HEK293 (cell line): Measurements from ENCODE around the gene KIZ.

Experiments used
- SCRT1 ChIP-seq: fragments of 450-650 bp; formaldehyde crosslinking; IDR thresholded peaks from 2 replicates; pipeline ENCODE4 v1.5.1; 2016; ENCODE audit warnings: missing biosample characterization, missing genetic modification characterization, borderline replicate concordance
- TCF7L2 ChIP-seq: IDR thresholded peaks from 2 replicates; pipeline ENCODE4 v1.6.1; 2011; ENCODE audit warnings: low read depth, mild to moderate bottlenecking, inconsistent platforms, low read length, moderate library complexity, borderline replicate concordance
- ZNF37A ChIP-seq: fragments of 450-650 bp; IDR thresholded peaks from 2 replicates; pipeline ENCODE4 v1.5.1; 2018; ENCODE audit warnings: missing biosample characterization, missing genetic modification characterization
- ZNF670 ChIP-seq: fragments of 450-650 bp; formaldehyde crosslinking; IDR thresholded peaks from 2 replicates; pipeline ENCODE4 v1.5.1; 2016; ENCODE audit warnings: missing biosample characterization, missing genetic modification characterization, low read depth
- ZNF768 ChIP-seq: fragments of 450-650 bp; formaldehyde crosslinking; IDR thresholded peaks from 2 replicates; pipeline ENCODE4 v1.5.1; 2018; ENCODE audit warnings: missing biosample characterization, mild to moderate bottlenecking, missing genetic modification characterization
- TF ChIP-seq, protein P1 (sequence below): fragments of 450-650 bp; formaldehyde crosslinking; IDR thresholded peaks from 2 replicates; pipeline ENCODE4 v1.5.1; 2016; ENCODE audit warnings: missing biosample characterization, missing genetic modification characterization

DNA sequence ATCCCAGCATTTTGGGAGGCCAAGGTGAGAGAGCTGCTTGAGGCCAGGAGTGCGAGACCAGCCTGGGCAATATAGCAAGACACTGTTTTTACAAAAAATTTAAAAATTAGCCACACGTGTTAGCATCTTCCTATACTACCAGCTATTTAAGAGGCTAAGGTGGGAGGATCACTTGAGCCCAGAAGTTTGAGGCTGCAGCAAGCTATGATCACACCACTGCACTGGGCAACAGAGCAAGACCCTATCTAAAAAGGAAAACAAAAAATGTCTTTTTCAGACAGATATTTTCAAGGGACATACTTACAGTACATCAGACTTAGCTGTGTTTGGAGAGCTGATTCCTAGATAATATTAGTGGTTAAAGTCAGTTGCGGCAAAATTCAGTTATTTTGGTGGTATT is 104.3 kb downstream of the KIZ start:
- TF ChIP-seq SCRT1 (tag by site-specific recombination): no peak
- TF ChIP-seq, protein P1, sequence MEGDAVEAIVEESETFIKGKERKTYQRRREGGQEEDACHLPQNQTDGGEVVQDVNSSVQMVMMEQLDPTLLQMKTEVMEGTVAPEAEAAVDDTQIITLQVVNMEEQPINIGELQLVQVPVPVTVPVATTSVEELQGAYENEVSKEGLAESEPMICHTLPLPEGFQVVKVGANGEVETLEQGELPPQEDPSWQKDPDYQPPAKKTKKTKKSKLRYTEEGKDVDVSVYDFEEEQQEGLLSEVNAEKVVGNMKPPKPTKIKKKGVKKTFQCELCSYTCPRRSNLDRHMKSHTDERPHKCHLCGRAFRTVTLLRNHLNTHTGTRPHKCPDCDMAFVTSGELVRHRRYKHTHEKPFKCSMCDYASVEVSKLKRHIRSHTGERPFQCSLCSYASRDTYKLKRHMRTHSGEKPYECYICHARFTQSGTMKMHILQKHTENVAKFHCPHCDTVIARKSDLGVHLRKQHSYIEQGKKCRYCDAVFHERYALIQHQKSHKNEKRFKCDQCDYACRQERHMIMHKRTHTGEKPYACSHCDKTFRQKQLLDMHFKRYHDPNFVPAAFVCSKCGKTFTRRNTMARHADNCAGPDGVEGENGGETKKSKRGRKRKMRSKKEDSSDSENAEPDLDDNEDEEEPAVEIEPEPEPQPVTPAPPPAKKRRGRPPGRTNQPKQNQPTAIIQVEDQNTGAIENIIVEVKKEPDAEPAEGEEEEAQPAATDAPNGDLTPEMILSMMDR: no peak
- no peak for TF ChIP-seq ZNF670 (tag by site-specific recombination)
- TF ChIP-seq TCF7L2: no peak
- no peak for TF ChIP-seq ZNF37A (tag by site-specific recombination)
- no peak for TF ChIP-seq ZNF768 (tag by site-specific recombination)
